ENCODE results near the gene NKIRAS2. TPM values are rescaled to one million over a fixed set of nuclear protein-coding genes. Genes with fewer than 3 reads are reported as not detected.

NKIRAS2 gene
- polyA plus RNA-seq, 1 of the 3 experiments (the other 2 are of a cell fraction), result 91.8 TPM

DNA sequence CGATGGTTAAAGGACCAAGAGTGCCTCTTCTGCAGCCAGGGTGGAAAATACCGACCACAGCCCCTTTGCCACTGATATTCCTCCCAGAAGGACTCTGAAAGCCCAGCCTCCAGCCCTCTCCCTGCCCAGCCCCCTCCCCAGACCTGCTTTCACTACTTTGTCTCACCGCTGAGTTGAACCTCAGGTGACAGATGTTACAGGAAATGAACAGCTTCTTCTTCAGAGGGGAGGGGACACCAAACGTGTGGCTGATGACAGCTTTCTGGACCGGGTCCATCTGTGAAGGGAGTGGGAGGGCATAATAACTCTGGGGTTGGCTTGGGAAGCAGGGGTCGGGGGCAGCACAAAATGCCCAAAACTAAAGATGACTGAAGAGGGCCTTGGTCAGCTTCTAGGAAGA lies 14.2 kb downstream of the NKIRAS2 start:
- no peak for DNase-seq
- no peak for TF ChIP-seq REST (IDR thresholded peaks at IDR 0.05; ENCODE audit: low read depth, low read length)
- TF ChIP-seq EZH2phosphoT487 (IDR thresholded peaks at IDR 0.05; ENCODE audit: borderline replicate concordance, low read depth), result no peak
- TF ChIP-seq POLR2AphosphoS5 (IDR thresholded peaks at IDR 0.05; ENCODE audit: low read depth, low read length), result no peak
- no peak for TF ChIP-seq EP300 (IDR thresholded peaks at IDR 0.05; ENCODE audit: borderline replicate concordance in 1 of 2, low read depth in 1 of 2, low read length in 1 of 2)
- TF ChIP-seq SIN3A (IDR thresholded peaks at IDR 0.05; ENCODE audit: borderline replicate concordance, low read depth, low read length), result no peak
- no peak for TF ChIP-seq NRF1 (IDR thresholded peaks at IDR 0.05; ENCODE audit: low read depth, low read length)
- TF ChIP-seq YY1 (IDR thresholded peaks at IDR 0.05; ENCODE audit: low read depth), result no peak
- TF ChIP-seq TCF12 (IDR thresholded peaks at IDR 0.05), result no peak
- no peak for TF ChIP-seq FOXJ3 (CRISPR knock-in tag; IDR thresholded peaks at IDR 0.05)
- TF ChIP-seq, protein P1, sequence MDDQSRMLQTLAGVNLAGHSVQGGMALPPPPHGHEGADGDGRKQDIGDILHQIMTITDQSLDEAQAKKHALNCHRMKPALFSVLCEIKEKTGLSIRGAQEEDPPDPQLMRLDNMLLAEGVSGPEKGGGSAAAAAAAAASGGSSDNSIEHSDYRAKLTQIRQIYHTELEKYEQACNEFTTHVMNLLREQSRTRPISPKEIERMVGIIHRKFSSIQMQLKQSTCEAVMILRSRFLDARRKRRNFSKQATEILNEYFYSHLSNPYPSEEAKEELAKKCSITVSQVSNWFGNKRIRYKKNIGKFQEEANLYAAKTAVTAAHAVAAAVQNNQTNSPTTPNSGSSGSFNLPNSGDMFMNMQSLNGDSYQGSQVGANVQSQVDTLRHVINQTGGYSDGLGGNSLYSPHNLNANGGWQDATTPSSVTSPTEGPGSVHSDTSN (IDR thresholded peaks at IDR 0.05), result no peak
- TF ChIP-seq MXI1 (IDR thresholded peaks at IDR 0.05; ENCODE audit: low read depth, low read length), result no peak
- TF ChIP-seq, protein P2, sequence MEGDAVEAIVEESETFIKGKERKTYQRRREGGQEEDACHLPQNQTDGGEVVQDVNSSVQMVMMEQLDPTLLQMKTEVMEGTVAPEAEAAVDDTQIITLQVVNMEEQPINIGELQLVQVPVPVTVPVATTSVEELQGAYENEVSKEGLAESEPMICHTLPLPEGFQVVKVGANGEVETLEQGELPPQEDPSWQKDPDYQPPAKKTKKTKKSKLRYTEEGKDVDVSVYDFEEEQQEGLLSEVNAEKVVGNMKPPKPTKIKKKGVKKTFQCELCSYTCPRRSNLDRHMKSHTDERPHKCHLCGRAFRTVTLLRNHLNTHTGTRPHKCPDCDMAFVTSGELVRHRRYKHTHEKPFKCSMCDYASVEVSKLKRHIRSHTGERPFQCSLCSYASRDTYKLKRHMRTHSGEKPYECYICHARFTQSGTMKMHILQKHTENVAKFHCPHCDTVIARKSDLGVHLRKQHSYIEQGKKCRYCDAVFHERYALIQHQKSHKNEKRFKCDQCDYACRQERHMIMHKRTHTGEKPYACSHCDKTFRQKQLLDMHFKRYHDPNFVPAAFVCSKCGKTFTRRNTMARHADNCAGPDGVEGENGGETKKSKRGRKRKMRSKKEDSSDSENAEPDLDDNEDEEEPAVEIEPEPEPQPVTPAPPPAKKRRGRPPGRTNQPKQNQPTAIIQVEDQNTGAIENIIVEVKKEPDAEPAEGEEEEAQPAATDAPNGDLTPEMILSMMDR (IDR thresholded peaks at IDR 0.05), result no peak
- no peak for TF ChIP-seq FOXM1 (IDR thresholded peaks at IDR 0.05; ENCODE audit: low read depth)
- TF ChIP-seq IRF3 (IDR thresholded peaks at IDR 0.05; ENCODE audit: low read depth, low read length), result no peak
- Histone ChIP-seq H3K36me3 (replicated peaks in 1 of 2; ENCODE audit: control insufficient read depth in 1 of 2, insufficient read depth in 2 of 2, low read length in 1 of 2) (no peaks in the 10 kb centered on the region), H2AFZ (ENCODE audit: low read depth) (no peak overlapping the region), H4K20me1 (ENCODE audit: insufficient read depth) (no peaks in the 10 kb centered on the region), H3K9ac (no peak overlapping the region), H3K27me3 (ENCODE audit: insufficient read depth) (no peaks in the 10 kb centered on the region), H3K4me2 (no peak overlapping the region), H3F3A (replicated peaks; ENCODE audit: insufficient read depth) (no peaks in the 10 kb centered on the region), H3K4me1 (ENCODE audit: control insufficient read depth in 1 of 2, insufficient read depth in 2 of 2, low read depth in 1 of 2, low read length in 1 of 2) (no peaks in the 10 kb centered on the region), H3K9me3 (no peaks in the 10 kb centered on the region), H3K27ac (ENCODE audit: low read depth in 2 of 2, low read length in 1 of 2) (no peak overlapping the region), H3K4me3 (ENCODE audit: low read depth in 2 of 2, low read length in 1 of 2) (no peak overlapping the region), H3K9me2 (no peaks in the 10 kb centered on the region), H3K79me2 (ENCODE audit: insufficient read depth) (no peaks in the 10 kb centered on the region)
- ChIA-PET CTCF (interaction anchor here (1.0 to 1.7 kb wide), 7 partner anchors 9 to 71 kb away, joined by 4 to 9 read pairs (median 6); partner anchors contain the start of genes DNAJC7 and NKIRAS2), POLR2A (no interaction called here)
- WGBS (ENCODE audit: low lambda C conversion rate), result 50% methylated on average over 6 of the region's 6 CpGs

Data from SK-N-SH (cell line).